GM21381 (cell line): ENCODE data around the gene PTPRQ.

ENCODE experiments used
- ATAC-seq: cut with Tn5 transposase; IDR thresholded peaks from one replicate; pipeline ENCODE4 v1.9.1; 2021; ENCODE audit warnings: mild to moderate bottlenecking, moderate library complexity; ENCODE audit not compliant: unreplicated experiment

Gene PTPRQ

DNA sequence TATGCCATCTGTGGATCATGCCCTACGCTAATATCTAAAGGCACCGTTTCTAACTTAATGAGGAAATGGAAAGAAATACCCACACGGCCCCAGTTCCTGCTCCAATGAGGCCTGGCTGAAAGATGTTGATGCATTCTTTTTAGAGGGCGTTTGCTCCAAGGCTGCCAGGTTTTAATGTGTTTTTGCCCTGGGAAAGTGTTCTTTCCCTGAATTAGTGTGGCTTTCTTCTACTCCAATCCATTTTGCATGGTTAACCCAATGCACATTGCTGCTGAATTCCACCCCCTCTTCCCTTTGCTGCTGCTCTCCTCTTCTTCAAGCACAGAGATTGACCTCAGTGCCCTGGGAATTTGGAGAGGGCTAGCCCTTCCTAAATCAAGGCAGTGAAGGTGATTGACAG, 273.8 kb downstream of the PTPRQ start:
- ATAC-seq: no peak

DNA sequence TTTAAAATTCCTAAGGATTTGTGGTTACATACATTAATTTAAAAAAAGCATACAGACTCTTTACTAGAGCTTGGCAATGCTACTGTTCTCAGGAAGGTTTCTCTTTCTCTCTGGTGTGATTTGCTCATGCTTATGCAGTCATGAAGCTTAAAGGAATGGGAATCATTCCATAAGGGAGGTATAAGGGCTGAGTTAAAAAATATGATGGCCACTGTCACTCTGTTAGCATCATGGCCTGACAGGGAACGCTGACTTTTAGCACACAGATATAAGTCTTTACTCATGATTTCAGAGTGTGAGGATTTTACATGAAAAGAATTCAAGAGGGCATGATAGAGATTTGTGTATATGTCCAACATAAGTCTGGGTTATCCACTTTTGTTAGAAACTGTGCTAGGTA, 276.5 kb downstream of the PTPRQ start:
- no peak for ATAC-seq

DNA sequence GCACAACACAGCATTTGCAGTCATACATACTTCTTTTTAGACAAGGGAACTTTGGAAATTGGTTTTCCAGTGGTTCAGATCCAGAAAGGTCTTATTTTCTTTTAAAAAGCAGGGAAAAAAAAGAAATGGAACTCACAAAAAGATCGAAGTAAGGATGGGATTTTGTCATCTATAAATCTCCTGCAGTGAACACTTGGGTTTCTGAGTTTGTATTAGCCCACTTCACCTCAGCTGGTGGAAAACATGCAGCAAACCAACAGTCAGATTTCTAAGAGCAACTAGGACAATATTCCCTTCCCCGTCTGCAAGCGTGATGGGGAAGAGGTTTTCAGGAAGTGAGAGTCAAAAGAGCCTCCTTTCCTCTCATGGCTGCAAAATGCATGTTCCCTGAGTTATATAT, 277.3 kb downstream of the PTPRQ start:
- ATAC-seq: no peak
